HG03039 (cell line): ENCODE data around the gene FRMPD4.

Experiments
- ATAC-seq: cut with Tn5 transposase; IDR thresholded peaks from one replicate; pipeline ENCODE4 v1.9.1; 2021; ENCODE audit warnings: mild to moderate bottlenecking, moderate library complexity; ENCODE audit not compliant: unreplicated experiment

FRMPD4 gene

GRCh38 chrX:12360383-12360782 lies 222.1 kb downstream of the FRMPD4 start:
- ATAC-seq = no peak

DNA sequence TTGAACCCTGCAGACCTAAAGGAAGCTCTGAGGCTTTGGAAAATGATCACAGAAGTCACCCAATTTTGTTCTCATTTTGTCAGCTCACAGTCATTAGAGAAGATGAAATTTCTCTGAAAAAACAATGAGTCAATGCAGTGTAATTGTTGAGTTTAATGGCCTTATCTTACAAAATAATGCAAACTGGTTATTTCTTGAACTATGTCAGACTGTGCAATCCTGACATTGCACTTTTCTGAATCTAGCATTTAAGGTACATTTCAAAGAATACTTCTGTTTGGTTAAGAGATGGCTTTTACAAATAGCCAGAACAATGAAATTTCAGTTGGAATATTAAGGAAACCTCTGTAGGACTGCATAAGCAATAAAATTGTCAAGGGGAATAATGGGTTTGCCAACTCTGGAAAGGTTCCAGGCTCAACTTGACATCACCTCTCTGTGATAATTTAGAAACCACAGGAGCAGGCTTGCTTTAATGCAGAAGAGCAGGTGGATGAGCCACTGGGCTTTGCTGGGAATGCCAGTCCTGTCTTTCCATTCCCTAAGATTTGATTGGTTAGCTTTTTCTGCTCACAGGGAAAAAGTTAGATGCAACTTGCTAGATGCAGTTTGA lies 222.8 kb downstream of the FRMPD4 start:
- ATAC-seq = no peak

GRCh38 chrX:12363216-12363615 lies 224.9 kb downstream of the FRMPD4 start:
- no peak for ATAC-seq

GRCh38 chrX:12366440-12366839 lies 228.2 kb downstream of the FRMPD4 start:
- ATAC-seq = no peak

GRCh38 chrX:12367254-12367653 lies 229.0 kb downstream of the FRMPD4 start:
- no peak for ATAC-seq

- ATAC-seq = no peak
These were observed 232.3 kb downstream of the FRMPD4 start for GRCh38 chrX:12370497-12370986.

GRCh38 chrX:12372111-12372510 lies 233.8 kb downstream of the FRMPD4 start:
- ATAC-seq = no peak

- no peak for ATAC-seq
These were observed 236.0 kb downstream of the FRMPD4 start for GRCh38 chrX:12374286-12374685.

DNA sequence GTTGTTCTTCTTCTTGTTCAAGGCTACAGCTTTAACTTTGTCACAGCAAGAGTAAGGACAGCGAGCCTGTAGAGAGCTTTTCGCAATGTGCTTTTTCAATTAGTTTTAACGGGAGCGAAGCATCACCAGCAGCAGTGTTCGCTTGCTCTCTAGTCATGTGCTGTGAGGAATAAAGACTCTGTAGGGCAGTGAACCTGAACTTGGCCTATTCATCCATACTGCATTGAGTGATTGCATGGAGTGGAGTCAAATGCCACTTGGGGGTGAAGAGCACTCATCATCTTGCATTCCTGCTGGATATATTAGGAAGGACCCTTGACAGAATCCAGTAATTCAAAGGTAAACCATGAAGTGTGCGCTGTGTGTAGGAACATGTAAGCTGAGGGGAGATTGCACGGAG lies 240.0 kb downstream of the FRMPD4 start:
- ATAC-seq = no peak

GRCh38 chrX:12378706-12379105 lies 240.4 kb downstream of the FRMPD4 start:
- ATAC-seq = no peak

- no peak for ATAC-seq
These were observed 241.4 kb downstream of the FRMPD4 start for GRCh38 chrX:12379671-12380070.

GRCh38 chrX:12383196-12383595 lies 244.9 kb downstream of the FRMPD4 start:
- no peak for ATAC-seq

- ATAC-seq = no peak
These were observed 252.0 kb downstream of the FRMPD4 start for GRCh38 chrX:12390301-12390700.

- ATAC-seq = no peak
These were observed 258.3 kb downstream of the FRMPD4 start for GRCh38 chrX:12396584-12396983.

DNA sequence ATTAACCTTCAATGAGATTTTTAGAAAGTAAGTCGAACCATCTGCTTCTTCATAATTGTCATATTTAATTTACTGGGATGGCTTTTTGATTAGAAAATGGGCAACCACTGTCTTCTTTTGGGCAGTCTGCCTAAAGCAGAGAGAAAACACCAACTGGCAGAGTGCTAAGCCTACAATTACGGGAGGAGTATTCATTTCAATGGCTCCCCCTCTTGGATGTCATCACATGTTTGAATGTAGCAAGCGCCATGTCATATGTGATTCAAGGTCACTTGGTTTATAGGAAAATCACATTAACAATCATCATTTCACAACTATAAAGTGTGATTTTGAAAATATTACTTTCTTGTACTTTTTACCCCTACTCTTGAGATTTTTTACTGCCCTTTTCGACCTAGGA lies 261.9 kb downstream of the FRMPD4 start:
- ATAC-seq = no peak

DNA sequence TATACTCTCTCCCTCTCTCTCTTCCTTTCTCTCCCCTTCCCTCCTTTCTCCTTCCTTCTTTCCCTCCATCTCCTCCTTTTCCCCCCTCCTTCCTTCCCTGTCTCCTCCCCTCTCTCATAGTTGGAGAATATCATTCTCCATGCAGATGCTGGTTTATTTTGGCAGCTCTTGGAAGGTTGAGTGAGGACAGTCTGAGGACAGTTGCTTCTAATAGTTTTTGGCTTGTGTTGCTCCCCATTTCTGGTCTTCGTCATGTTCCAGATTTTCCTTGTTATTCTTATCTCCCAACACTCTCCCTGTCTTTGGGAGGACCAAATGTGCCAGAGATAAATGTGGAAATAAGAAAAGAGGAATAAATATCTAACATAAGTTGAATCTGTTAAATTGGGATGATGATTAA lies 263.0 kb downstream of the FRMPD4 start:
- no peak for ATAC-seq

DNA sequence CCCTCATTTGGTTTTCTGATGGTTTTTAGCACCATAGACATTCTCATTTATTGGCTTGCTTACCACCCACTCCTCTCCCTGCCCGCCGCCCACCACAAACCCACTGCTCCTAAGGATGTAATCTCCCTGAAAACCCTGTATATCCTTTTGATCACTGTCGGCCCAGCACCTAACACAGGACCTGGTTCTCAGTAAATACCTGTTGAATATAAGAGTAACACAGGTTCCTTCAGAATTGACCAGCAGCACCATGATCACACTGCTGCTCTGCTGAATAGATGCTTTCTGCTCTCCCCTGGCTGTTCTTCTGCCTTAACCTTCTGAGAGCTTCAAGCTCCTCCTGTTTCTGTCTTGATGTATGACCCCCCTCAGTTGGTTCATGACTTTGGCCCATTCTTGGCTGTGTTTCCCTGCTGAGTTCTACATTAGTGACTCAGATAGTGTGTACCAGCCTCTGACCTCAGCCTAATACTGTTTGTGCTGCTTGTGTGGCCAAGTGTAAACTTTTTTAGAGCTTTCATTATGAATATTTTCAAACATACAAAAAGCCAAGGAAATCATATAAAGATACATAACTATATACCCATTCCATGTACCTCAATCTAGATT lies 265.3 kb downstream of the FRMPD4 start:
- no peak for ATAC-seq

DNA sequence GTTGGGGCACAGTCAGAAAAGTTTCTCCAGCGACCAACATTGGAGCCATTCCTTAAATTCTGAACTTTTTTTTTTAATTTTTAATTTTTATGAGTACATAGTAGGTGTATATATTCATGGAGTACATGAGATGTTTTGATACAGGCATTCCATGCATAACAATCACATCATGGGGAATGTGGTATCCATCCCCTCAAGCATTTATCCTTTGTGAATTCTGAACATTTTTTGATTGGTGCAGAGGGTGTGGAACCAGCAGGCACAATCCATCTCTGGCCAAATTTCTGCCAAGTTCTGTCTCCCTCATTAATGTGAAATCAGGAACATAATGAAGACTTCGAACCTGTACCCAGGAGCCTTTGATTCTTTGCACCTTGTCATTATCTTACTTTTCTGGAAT lies 267.0 kb downstream of the FRMPD4 start:
- no peak for ATAC-seq

- no peak for ATAC-seq
These were observed 272.2 kb downstream of the FRMPD4 start for GRCh38 chrX:12410523-12410922.

DNA sequence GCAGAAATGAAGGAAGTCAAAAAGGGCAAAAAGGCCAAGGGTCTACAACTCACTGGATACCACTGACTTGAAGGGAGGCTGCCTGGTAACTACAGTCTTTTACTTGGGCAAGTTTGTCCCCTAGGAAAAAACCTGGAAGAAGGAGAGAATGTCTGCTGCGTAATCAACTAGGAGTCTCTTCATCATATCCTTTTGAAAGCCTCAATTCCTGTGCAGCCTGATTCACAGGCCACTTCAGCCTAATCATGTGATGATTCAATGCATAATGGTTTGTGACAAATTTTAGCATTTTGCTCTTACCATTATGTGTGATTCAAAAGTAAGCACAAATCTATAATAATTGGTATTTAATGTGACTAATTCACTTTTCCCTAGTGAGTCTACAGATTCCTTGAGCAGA lies 273.6 kb downstream of the FRMPD4 start:
- ATAC-seq = no peak

DNA sequence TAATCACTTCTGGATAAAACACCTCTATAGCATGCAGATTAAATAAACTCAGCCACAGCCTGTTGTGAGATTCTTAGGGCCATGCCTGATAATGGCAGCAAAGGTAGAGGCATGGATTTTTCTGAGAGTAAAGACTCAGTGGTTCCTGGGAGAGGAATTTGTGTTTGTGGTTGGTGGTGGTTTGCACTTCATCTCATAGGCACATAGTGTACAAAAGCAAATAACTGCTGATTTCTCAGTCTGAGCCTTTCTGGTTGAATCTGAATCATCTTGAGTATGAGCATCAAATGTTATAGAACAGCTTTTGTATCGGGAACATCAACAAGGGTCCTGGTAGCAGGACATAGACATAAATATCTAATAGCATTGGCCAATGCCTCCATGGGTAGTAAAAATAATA lies 274.3 kb downstream of the FRMPD4 start:
- ATAC-seq = no peak

GRCh38 chrX:12419591-12419990 lies 281.3 kb downstream of the FRMPD4 start:
- no peak for ATAC-seq

- no peak for ATAC-seq
These were observed 283.6 kb downstream of the FRMPD4 start for GRCh38 chrX:12421918-12422317.
